IMR-90 (cell line): ENCODE measurements around the gene CENPQ.
"Not testable (repeated sequence)": the region's sequence is repeated elsewhere in the genome, so short reads cannot be mapped to it uniquely, and the experiment has no call there.

Experiments
- BHLHE40 ChIP-seq: fragments of 150-350 bp; IDR thresholded peaks from 2 replicates; pipeline ENCODE4 v1.6.1; 2016; ENCODE audit warnings: mild to moderate bottlenecking, low read depth, low read length
- CEBPB ChIP-seq: IDR thresholded peaks from 2 replicates; pipeline ENCODE4 v1.6.1; 2012; ENCODE audit warnings: low read depth, low read length, improper control_type of control experiment
- CHD1 ChIP-seq: IDR thresholded peaks from 2 replicates; pipeline ENCODE4 v1.6.1; 2012; ENCODE audit warnings: low read depth, low read length, improper control_type of control experiment
- CTCF ChIP-seq: conservative IDR thresholded peaks from 2 replicates; pipeline ENCODE4 v1.5.1; 2012; ENCODE audit warnings: mild to moderate bottlenecking, low read depth, low read length, improper control_type of control experiment
- ELK1 ChIP-seq: fragments of 150-350 bp; IDR thresholded peaks from 2 replicates; pipeline ENCODE4 v1.6.1; 2016; ENCODE audit warnings: low read depth, mild to moderate bottlenecking, low read length, moderate library complexity, borderline replicate concordance
- FOS ChIP-seq: fragments of 150-350 bp; IDR thresholded peaks from 2 replicates; pipeline ENCODE4 v1.6.1; 2016; ENCODE audit warnings: low read depth, low read length
- MAFK ChIP-seq: IDR thresholded peaks from 2 replicates; pipeline ENCODE4 v1.6.1; 2012; ENCODE audit warnings: low read depth, low read length, improper control_type of control experiment
- MAZ ChIP-seq: IDR thresholded peaks from 2 replicates; pipeline ENCODE4 v1.6.1; 2012; ENCODE audit warnings: low read depth, mild to moderate bottlenecking, low read length, improper control_type of control experiment, moderate library complexity, borderline replicate concordance
- MXI1 ChIP-seq: IDR thresholded peaks from 2 replicates; pipeline ENCODE4 v1.6.1; 2012; ENCODE audit warnings: low read depth, mild to moderate bottlenecking, low read length, moderate library complexity, borderline replicate concordance
- POLR2A ChIP-seq: IDR thresholded peaks from 2 replicates; pipeline ENCODE4 v1.6.1; 2012; ENCODE audit warnings: mild to moderate bottlenecking, low read depth, low read length
- RAD21 ChIP-seq: IDR thresholded peaks from 2 replicates; pipeline ENCODE4 v1.6.1; 2012; ENCODE audit warnings: low read length, improper control_type of control experiment
- RCOR1 ChIP-seq: IDR thresholded peaks from 2 replicates; pipeline ENCODE4 v1.6.1; 2012; ENCODE audit warnings: mild to moderate bottlenecking, low read length, improper control_type of control experiment; ENCODE audit not compliant: insufficient replicate concordance
- SMC3 ChIP-seq: fragments of 150-350 bp; IDR thresholded peaks from 2 replicates; pipeline ENCODE4 v1.6.1; 2016; ENCODE audit warnings: low read depth, mild to moderate bottlenecking, antibody characterized with exemption, low read length, moderate library complexity
- USF2 ChIP-seq: fragments of 150-350 bp; IDR thresholded peaks from 2 replicates; pipeline ENCODE4 v1.6.1; 2017; ENCODE audit warnings: mild to moderate bottlenecking, antibody characterized with exemption, low read length, low read depth

GRCh38 chr6:49481846-49482245 is 18.7 kb downstream of the CENPQ start:
- not testable (repeated sequence) for TF ChIP-seq POLR2A, CTCF, MAFK, SMC3, MAZ, CEBPB, FOS, MXI1, USF2, RAD21, RCOR1, CHD1, BHLHE40, ELK1
